NCI-H526 (cell line): ENCODE results near the gene LRRC36.
"Not testable (repeated sequence)": the region's sequence is repeated elsewhere in the genome, so short reads cannot be mapped to it uniquely, and the experiment has no call there.

Experiments used
- DNase-seq, 2 experiments: peaks; one replicate each; lab custom pipeline; 2025; lab: John Stamatoyannopoulos, UW

Gene LRRC36

DNA sequence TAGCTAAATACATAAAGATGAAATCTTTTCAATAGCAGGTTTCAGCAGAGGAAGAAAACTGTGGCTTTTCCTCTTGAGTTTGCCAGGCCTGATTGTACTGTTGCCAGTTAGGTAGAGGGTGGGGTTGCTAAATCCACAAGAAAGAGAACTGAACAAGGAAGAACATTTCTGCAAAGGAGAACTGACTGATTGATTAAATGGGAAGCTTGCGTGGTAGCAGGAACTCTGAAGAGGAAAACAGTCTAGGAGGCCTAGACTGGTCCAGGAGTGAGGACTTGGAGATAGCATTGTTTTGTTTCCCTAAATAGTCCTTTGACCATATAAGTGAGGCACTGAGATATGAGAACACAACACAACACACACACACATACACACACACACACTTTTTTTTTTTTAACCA, 18.8 kb downstream of the LRRC36 start:
- DNase-seq, result no peak

DNA sequence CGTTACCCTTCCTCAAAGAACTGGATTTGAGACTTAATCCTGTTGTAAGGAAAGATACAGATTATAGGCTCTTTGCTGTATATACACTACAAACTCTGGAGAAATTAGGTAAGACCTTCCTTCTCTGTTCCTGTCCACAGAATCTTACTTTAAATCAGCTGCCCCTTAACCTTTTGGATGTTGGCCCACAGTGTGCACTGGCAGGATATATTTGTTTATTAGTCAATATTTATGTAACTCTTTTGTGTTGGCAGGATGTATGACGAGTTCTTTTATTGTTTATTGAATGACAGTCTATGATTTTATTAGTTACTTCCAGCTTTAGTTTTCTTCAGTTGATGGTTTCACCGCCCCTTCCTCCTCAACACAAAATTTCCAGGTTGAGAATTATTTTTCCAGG, 19.7 kb downstream of the LRRC36 start:
- no peak for DNase-seq

DNA sequence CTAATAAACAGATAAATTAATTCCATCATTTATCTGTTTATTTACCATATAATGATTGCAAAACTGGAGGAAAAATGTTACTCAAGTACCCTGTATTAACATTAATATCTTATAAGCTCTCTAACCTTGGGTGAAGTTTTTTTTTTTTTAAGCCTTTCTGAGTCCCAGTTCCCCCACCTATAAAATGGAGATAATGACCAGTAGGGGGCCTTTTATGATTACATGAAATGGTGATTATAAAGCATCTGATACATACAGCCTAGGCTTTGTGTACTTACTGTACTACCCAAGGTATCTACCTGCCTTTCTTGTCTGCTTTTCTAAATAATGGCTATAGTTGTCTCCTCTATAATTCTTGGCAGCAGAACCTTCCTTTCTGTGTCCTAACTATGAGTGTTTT, 22.6 kb downstream of the LRRC36 start:
- peak in 1 of 2 experiments; percentile 54 for DNase-seq

DNA sequence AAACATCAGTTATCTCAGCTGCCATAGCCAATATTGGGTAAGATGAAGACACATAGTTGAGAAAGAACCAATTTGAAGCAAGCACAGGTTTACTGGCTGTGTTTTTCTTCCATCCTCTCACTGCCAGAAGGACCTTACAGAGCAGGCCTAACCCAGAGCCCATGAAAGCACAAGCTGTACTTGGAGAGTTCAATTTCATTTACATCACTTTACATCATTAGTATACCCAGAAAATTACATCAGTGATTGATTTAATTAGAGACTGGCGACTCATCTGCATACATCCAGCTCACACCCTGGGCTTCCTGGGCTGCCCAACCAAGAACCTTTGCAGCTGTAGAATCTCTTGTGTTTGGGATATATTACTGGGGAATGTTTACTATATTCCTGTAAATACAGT, 23.7 kb downstream of the LRRC36 start:
- no peak for DNase-seq

DNA sequence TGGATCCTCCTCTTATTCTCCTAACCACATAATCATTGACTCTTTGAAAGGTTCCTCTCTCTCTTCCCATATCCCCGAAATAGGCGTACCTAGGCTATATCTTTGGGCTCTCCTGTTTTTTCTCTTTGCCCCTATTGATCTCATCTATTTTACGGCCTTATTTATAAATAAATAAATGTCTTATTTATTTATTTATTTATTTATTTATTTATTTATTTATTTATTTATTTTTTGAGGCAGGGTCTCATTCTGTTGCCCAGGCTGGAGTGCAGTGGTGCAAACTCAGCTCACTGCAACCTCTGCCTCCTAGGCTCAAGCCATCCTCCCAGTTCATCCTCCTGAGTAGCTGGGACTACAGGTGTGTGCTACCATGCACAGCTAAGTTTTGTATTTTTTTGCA, 25.8 kb downstream of the LRRC36 start:
- DNase-seq, result not testable (repeated sequence)

DNA sequence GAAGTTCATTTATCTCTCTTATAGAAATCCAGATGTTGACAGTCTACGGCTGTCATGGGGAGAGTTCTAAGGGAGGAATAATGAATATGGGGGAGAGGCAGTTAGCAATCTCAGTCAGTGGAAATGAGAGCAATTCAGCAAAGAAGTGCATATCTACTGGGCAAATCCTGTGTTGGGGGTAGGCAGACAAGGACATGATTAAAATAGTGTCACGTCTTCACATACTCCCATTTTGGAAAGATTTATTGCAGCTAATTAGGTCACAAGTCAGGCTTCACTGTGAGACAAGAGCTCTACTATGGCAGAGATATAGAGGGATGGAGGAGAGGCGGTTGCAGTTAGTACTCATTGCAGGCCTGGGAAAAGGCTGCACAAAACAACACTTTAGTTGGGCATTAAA, 29.8 kb downstream of the LRRC36 start:
- no peak for DNase-seq

DNA sequence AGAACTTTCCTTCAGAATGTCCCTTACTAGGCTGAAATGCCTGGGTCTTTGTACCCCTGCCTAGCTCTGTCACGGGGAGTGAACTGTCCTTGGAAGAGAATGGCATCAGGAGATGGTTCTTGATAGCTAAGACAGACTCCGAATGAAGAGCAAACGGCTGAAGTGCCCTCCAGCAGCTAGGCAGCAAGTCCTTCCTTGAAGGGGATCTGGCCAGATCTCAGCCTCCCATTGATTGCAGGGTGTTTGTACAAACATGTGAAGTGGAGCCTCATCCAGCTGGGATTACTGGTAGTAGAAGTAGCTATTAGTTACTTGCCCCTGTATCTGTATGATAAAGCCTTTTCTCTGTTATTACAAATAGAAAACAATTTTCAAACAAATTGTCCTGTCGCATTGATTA, 30.9 kb downstream of the LRRC36 start:
- DNase-seq, result no peak

DNA sequence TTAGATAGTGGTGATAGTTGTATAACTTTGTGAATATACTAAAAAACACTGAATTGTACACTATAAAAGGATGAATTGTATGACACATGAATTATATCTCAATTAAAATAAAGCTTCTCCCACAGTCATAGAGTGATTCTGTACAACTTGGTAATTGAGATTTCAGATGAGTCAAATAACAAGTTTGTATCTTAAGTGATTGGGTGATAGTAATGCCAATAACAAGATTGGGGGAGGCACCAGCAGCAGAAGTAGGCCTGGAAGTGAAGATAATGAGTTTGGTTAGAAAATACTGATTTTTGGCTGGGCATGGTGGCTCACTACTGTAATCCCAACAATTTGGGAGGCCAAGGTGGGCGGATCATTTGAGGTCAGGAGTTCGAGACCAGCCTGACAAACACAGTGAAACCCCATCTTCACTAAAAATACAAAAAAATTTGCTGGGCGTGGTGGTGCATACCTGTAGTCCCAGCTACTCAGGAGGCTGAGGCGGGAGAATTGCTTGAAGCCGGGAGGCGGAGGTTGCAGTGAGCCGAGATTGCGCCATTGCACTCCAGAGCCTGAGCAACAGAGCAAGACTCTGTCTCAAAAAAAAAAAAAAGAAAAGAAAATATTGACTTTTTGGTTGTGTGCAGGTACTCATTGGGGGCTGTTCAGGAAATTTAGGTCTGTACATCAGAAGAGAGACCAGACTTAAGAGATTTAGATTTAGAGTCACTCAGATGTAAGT, 33.1 kb downstream of the LRRC36 start:
- DNase-seq, result not testable (repeated sequence)

DNA sequence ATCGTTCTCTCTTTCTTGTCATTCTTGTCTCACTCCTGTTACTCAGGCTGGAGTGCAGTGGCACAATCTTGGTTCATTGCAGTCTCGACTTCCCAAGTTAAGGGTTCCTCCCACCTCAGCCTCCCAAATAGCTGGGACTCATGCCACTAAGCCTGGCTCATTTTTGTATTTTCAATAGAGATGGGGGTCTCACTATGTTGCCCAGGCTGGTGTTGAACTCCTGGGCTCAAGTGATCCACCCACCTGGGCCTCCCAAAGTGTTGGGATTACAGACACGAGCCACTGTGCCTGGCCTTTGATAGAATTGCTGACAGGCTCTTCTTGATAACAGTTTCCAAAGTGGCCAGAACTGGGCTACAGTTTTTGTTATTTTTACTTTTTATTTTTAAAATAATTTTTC, 34.4 kb downstream of the LRRC36 start:
- no peak for DNase-seq

DNA sequence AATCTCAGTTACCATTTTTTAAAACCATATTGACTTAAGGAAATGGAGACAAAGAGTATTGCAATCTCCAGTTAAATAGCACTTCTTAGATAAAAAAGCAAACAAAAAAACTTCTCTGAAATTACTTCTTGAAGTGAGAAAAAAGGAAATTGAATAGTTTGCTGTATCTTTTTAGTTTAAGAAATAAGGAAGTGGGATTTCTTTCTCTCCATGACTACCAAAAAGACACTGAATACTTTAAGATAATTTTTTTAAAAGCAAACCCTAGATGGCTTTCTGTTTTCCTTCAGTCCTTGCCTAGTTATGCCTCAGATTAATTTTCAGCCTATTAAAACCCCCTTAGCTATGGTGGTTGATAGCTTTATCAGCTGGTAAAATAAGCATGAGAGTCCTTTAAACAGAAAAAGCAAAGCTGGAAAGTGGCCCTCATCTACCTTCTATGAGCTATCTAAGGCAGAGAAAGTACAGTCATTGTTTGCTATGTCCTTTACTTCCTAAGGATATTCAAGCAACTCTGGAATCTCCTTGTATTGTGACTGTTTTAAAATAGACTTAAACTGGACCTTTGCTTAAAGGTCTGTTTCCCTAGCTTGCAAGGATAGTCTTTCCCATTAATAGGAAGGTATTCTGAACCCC, 38.1 kb downstream of the LRRC36 start:
- DNase-seq, result no peak

DNA sequence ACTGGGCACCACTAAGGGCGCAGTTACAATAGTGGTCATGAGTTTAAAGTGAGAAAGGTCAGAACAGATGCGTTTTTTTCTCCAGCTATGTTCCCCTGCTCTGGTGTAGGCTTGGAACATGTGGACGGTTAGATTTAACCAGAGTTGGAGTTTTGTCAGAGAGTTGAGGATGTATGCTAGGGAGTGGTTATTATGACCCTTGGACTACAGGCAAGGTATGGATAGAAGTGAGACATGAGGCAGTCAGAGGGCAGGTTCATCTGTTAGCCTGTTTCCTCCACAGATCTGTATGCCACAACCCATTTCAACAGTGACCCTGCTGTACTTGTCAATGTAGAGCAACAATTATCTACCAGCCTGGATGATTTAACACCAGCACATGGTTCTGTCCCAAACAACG, 44.0 kb downstream of the LRRC36 start:
- no peak for DNase-seq

DNA sequence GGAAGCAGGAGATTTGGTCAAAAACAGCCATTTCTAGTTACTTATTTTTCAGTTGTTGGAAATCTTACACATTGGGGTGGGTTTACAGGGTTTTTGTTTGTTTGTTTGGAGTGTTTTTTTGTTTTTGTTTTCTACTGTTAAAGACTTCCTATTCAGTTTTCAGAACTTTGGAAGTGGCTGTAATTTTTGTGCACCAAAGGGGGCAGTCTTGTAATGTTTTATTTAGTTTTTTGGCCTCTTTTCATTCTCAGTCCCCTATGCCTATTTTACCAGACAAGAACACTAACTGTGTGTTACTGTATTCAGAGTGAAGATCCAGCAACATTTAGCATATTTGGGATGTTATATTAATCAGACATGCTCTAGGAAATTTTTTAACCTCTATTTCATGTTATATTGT, 46.0 kb downstream of the LRRC36 start:
- DNase-seq, result peak in 1 of 2 experiments; percentile 3

DNA sequence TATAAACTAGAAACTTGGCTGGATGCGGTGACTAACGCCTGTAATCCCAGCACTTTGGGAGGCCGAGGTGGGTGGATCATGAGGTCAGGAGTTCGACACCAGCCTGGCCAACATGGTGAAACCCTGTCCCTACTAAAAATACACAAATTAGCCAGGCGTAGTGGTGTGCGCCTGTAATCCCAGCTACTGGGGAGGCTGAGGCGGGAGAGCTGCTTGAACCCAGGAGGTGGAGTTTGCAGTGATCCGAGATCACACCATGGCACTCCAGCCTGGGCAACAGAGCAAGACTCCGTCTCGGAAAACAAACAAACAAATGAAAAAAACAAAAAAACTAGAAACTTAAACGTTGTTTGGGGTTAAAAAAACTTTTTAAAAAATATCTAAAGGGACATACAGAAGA, 49.4 kb downstream of the LRRC36 start:
- DNase-seq, result not testable (repeated sequence)

DNA sequence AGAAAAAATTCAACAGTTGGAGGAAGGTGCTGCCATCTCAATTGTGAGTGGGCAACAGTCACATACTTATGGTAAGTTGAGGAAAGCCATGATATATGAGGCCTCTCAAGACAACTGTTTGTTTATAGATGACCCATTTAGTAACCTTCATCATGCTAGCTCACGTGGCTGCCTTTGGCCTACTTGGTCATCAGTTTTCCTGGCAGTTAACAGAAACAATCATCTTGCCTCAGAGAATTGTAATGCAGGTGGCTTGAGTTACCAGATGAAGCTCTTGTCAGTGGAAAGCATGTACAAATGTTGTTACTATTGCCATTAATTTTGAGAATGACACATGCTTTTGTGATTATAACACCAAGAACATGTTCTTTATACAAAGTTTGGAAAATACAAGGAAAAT, 52.0 kb downstream of the LRRC36 start:
- no peak for DNase-seq

DNA sequence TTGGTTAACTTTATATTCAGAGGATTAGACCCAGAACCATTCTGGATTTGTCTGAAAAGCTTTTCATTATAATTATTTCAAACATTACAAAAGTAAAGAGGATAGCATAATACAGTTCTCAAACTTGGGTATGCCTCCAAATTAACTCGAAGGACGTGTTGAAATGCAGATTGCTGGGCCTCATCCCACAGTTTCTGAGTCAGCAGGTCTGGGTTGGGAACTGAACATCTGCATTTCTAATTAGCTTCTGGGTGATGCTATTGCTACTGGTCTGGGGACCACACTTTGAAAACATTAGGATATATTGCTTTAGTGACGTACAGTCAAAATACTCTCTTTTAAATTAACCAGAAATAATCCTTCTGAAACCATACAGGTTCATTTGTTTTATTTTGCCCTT, 56.7 kb downstream of the LRRC36 start:
- no peak for DNase-seq

DNA sequence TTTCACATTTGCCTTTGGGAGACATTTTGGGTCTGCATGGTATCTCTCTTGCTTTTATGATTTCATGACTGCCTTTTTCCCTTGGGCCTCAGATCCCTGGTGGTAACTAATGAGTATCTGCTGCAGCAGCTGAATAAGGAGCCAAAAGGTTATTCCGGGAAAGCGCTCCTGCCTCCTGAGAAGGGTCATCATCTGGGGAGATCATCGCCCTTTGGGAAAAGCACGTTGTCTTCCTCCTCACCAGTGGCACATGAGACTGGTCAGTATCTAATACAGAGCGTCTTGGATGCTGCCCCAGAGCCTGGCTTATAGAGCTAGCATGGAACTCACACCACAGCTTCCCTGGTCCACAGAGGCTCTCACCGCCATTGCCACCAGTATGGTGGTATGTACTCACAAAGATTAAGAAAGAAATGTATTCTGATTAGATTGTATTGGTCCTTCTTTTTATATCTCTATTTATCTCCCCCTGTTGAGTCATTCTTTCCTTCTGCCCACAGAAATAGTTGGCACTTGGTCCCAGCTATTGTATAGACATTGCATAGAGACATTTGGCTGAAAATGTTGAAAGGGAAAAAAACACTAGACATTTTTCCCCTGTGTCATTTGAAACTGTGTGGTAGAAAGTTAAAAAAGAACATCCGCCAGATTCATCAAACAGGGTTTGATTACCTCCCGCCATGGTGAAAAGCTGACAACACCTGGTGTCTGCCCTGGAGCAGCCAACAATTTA, 58.3 kb downstream of the LRRC36 start:
- DNase-seq, result no peak

DNA sequence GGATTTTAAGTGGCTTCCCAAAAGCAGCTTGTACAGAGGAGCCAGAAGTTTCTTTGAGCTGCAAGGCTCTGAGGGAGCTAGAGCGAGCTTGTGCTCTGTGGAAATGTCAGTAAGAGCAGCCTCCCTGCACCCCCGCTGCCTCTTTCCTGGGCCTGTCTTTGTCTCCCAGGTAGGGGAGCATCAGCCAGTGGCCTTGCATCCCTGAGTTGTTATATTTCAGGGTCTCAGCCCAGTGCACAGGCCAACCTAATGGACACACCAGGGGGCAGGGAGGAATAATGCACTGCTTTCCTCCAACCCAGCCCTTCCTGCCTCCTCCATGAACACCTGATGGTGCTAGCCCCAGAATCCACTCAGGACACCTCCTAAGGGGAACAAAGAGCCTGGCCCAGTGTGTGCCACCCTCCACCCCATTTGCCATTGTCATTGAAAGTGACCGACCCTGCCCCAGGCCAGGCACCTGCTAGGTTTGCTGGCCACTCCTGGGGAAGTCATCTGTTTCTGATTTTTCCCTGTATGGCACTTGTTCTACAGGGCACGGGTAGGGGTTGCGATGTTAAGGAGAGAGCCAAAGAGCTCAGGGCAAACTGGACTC, 60.3 kb downstream of the LRRC36 start:
- no peak for DNase-seq

DNA sequence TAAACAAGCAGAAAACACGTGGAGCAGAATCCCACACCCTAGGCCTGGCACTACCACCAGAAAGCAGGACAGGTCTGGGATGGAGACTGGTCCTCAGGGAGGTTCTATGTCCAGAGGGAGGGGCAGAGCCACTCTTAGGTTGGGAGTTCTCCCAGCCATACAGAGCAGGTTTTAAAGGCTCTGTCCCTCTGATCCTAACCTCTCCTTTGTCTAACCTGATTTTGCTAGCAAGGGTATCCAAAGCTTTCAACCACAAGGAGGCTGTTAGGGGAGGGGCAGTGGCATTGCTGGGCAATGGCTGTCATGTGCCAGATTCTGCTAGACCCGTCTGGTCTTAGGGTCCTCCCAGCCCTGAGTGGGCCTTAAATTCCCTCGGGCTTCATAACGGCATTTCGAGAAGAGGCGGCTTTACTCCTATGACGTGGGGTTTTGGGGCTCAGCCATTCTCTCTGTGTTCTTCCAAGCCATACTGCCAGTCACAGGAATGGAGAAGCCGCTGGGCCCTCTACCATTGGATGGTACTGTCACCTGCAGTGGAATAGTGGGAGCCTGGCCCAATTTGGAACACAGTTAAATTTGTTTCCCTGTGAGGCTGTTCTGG, 61.0 kb downstream of the LRRC36 start:
- DNase-seq, result no peak

DNA sequence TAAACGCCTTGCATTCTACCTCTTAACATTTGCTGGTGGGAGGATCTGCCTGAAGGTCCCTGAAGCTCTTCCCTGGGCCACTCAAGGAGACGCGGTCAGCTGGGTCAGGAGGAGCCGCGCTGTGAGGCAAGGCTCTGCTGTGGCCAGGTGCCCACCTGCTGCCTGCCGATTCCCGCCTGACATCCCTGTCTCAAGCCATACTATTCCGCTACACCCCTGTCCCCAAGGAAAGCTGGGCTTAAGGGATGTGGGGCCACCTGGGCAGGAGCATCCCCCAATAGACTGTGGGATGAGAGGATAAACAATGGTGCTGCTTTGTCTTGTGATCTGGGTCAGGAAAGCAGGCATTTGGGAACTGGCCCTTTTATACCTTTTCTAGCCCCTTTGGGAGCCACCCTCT, 61.6 kb downstream of the LRRC36 start:
- DNase-seq, result no peak

DNA sequence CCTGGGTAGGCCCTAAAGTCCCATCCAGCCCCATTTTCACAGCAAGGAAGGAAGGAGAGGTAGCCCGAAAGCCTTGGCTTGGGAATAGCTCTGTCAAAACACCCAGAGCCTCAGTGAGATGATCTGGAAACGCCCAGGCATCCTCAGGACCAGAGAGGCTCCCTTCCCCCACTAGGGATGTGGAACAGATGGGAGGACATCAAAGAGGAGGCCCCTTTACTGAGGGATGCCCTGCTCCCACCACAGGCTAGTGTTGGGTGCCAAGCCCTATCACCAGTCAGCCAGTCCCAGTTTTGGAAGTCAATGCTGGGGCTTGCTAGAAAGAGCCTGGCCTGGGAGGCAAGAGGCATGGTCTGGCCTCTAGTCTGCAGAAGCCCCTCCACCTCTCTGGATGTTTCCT, 62.0 kb downstream of the LRRC36 start:
- no peak for DNase-seq

DNA sequence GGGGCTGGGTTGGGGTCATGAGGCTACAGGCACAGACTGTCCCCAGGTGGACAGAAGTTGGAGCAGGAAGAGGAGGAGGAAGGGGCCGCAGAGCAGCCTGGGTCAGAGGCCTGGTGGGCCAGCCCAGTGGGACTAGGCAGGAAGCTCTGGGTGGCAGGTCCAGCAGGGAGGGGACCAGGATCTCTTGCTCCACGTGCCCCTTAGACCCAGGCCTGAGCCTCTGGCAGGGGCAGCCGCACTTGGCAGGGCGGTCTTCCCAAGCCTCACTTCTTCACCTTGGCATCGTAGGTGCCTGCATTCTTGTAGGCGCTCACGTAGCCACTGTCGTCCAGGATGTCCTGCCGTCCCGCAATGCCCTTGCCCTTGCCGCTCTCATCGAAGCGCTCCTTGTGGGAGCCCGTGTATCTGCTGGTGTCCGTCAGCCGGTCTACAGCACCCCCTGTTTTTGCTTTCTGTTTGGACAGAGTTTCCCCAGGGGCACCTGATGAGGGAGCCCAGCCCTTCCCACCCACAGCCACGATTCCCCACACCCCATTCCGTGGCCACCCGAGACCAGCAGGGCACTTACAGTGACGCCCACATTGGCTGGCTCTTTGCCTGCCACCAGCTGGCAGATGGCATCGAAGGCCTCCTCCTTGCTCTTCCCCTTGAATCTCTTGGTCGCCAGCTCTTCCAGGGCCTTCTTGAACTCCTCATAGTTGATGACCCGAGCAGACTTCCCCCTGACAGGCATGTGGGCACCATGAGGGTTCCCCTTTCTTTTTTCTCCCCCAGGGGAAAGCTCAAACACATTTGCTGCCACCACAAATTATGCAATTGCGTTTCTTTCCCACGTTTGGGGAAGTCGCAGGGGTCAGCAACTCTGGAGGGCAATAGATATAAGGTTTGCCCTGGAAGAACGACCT, 63.5 kb downstream of the LRRC36 start:
- no peak for DNase-seq
